IPS-11a (cell line): Measurements from ENCODE around the gene MAPKAP1.

Experiments used
- H3K4me3 ChIP-seq: one replicate; pipeline ENCODE4 v1.5.1; 2013; ENCODE audit warnings: low read depth, low read length, control low read depth

The MAPKAP1 gene

GRCh38 chr9:125399165-125399564 is 307.8 kb downstream of the MAPKAP1 start:
- H3K4me3 ChIP-seq: no peak overlapping the region

- H3K4me3 ChIP-seq: no peak overlapping the region
Observed at GRCh38 chr9:125398243-125398642, 308.8 kb downstream of the MAPKAP1 start.

GRCh38 chr9:125397736-125398135 is 309.3 kb downstream of the MAPKAP1 start:
- no peak overlapping the region for H3K4me3 ChIP-seq

- H3K4me3 ChIP-seq: no peak overlapping the region
Observed at GRCh38 chr9:125396799-125397198, 310.2 kb downstream of the MAPKAP1 start.

- no peak overlapping the region for H3K4me3 ChIP-seq
Observed at GRCh38 chr9:125393426-125393825, 313.6 kb downstream of the MAPKAP1 start.

- H3K4me3 ChIP-seq: no peak overlapping the region
Observed at GRCh38 chr9:125391704-125392103, 315.3 kb downstream of the MAPKAP1 start.

- no peak overlapping the region for H3K4me3 ChIP-seq
Observed at GRCh38 chr9:125388978-125389377, 318.0 kb downstream of the MAPKAP1 start.

GRCh38 chr9:125387861-125388524 is 319.0 kb downstream of the MAPKAP1 start:
- H3K4me3 ChIP-seq: no peak overlapping the region
